ENCODE results near the gene SELP. TPM values are rescaled to one million over a fixed set of nuclear protein-coding genes. Genes with fewer than 3 reads are reported as not detected.

The SELP gene
- total and polyA plus RNA-seq, 2 of the 13 experiments (the other 11 are each of a cell fraction or from before 2014, with no cell fraction given), result 0.11 TPM; not detected in 1

GRCh38 chr1:169586395-169587255 lies 43.3 kb downstream of the SELP start, which contains the start of gene F5 (continued):
- TF ChIP-seq, protein P1, sequence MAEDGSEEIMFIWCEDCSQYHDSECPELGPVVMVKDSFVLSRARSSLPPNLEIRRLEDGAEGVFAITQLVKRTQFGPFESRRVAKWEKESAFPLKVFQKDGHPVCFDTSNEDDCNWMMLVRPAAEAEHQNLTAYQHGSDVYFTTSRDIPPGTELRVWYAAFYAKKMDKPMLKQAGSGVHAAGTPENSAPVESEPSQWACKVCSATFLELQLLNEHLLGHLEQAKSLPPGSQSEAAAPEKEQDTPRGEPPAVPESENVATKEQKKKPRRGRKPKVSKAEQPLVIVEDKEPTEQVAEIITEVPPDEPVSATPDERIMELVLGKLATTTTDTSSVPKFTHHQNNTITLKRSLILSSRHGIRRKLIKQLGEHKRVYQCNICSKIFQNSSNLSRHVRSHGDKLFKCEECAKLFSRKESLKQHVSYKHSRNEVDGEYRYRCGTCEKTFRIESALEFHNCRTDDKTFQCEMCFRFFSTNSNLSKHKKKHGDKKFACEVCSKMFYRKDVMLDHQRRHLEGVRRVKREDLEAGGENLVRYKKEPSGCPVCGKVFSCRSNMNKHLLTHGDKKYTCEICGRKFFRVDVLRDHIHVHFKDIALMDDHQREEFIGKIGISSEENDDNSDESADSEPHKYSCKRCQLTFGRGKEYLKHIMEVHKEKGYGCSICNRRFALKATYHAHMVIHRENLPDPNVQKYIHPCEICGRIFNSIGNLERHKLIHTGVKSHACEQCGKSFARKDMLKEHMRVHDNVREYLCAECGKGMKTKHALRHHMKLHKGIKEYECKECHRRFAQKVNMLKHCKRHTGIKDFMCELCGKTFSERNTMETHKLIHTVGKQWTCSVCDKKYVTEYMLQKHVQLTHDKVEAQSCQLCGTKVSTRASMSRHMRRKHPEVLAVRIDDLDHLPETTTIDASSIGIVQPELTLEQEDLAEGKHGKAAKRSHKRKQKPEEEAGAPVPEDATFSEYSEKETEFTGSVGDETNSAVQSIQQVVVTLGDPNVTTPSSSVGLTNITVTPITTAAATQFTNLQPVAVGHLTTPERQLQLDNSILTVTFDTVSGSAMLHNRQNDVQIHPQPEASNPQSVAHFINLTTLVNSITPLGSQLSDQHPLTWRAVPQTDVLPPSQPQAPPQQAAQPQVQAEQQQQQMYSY (CRISPR knock-in tag; IDR thresholded peaks at IDR 0.05), result peak; percentile 62
- no peak for TF ChIP-seq ZNF530 (CRISPR knock-in tag; IDR thresholded peaks at IDR 0.05; ENCODE audit: low read depth)
- no peak for TF ChIP-seq THYN1 (CRISPR knock-in tag; IDR thresholded peaks at IDR 0.05; ENCODE audit: borderline replicate concordance, low read depth)
- TF ChIP-seq ZMYM2 (CRISPR knock-in tag; IDR thresholded peaks at IDR 0.05), result no peak
- no peak for TF ChIP-seq IKZF4 (CRISPR knock-in tag; IDR thresholded peaks at IDR 0.05; ENCODE audit: borderline replicate concordance, low read depth, not compliant biosample characterization)
- no peak for TF ChIP-seq MAFF (IDR thresholded peaks at IDR 0.05; ENCODE audit: low read depth, low read length)
- peak; percentile 79; the same call in 1 of the 2 replicates for TF ChIP-seq ZNF232 (CRISPR knock-in tag; IDR thresholded peaks at IDR 0.05; ENCODE audit: borderline replicate concordance)
- TF ChIP-seq POLR2G (IDR thresholded peaks at IDR 0.05; ENCODE audit: low read depth, low read length), result peak; percentile 96
- peak; percentile 80; the same call in 1 of the 2 replicates for TF ChIP-seq KDM2A (CRISPR knock-in tag; IDR thresholded peaks at IDR 0.05; ENCODE audit: borderline replicate concordance, low read depth)
- TF ChIP-seq TBP (CRISPR knock-in tag; IDR thresholded peaks at IDR 0.05), result no peak
- TF ChIP-seq ZNF142 (CRISPR knock-in tag; IDR thresholded peaks at IDR 0.05), result no peak
- TF ChIP-seq RXRA (CRISPR knock-in tag; IDR thresholded peaks at IDR 0.05), result no peak; the same call in 1 of the 2 replicates
- no peak for TF ChIP-seq RNF219 (CRISPR knock-in tag; IDR thresholded peaks at IDR 0.05)
- no peak for TF ChIP-seq MBNL3 (CRISPR knock-in tag; conservative IDR thresholded peaks at IDR 0.05)
- no peak for TF ChIP-seq SP4 (CRISPR knock-in tag; IDR thresholded peaks at IDR 0.05)
- TF ChIP-seq ZNF24 (IDR thresholded peaks at IDR 0.05), result no peak
- TF ChIP-seq KMT2B (CRISPR knock-in tag; IDR thresholded peaks at IDR 0.05), result peak; percentile 70; the same call in 1 of the 2 replicates
- no peak for TF ChIP-seq ZNF3 (CRISPR knock-in tag; IDR thresholded peaks at IDR 0.05)

All from HepG2 (cell line).